ENCODE results near the gene BPIFA1.

Gene BPIFA1

GRCh38 chr20:33279261-33279910 lies 43.6 kb downstream of the BPIFA1 start:
- DNase-seq = peak; percentile 18

GRCh38 chr20:33280000-33280680 lies 44.3 kb downstream of the BPIFA1 start:
- DNase-seq = no peak

- no peak for DNase-seq
Measured at GRCh38 chr20:33280775-33281174, 45.0 kb downstream of the BPIFA1 start.

GRCh38 chr20:33281550-33282146 lies 45.9 kb downstream of the BPIFA1 start:
- DNase-seq = no peak

- no peak for DNase-seq
Measured at GRCh38 chr20:33282196-33282934, 46.6 kb downstream of the BPIFA1 start.

GRCh38 chr20:33282991-33283555 lies 47.3 kb downstream of the BPIFA1 start, which contains the start of gene BPIFB1:
Gene BPIFB1 (plus strand): TSS chr20:33283214. CDS start chr20:33286074, 2,860 bp downstream.
- no peak for DNase-seq

GRCh38 chr20:33284284-33284683 lies 48.5 kb downstream of the BPIFA1 start:
- DNase-seq = no peak

- no peak for DNase-seq
Measured at GRCh38 chr20:33284937-33285336, 49.1 kb downstream of the BPIFA1 start.

- DNase-seq = no peak
Measured at GRCh38 chr20:33285861-33286495, 50.2 kb downstream of the BPIFA1 start.

GRCh38 chr20:33287884-33288283 lies 52.1 kb downstream of the BPIFA1 start:
- DNase-seq = no peak

- DNase-seq = no peak
Measured at GRCh38 chr20:33290852-33291251, 55.1 kb downstream of the BPIFA1 start.

GRCh38 chr20:33291416-33291815 lies 55.6 kb downstream of the BPIFA1 start:
- DNase-seq = no peak

- peak; percentile 33 for DNase-seq
Measured at GRCh38 chr20:33291830-33292355, 56.1 kb downstream of the BPIFA1 start.
